Measurements from ENCODE around the gene ARL3.

Gene ARL3

GRCh38 chr10:102634686-102635085 is 79.5 kb downstream of the ARL3 start:
- DNase-seq (ENCODE audit: low read depth), result no peak

- no peak for DNase-seq (ENCODE audit: low read depth)
These were observed 80.3 kb downstream of the ARL3 start for GRCh38 chr10:102633848-102634247.

GRCh38 chr10:102633287-102633686 is 80.9 kb downstream of the ARL3 start:
- no peak for DNase-seq (ENCODE audit: low read depth)

- no peak for DNase-seq (ENCODE audit: low read depth)
These were observed 81.6 kb downstream of the ARL3 start for GRCh38 chr10:102632394-102633111.

GRCh38 chr10:102631525-102632393 is 82.4 kb downstream of the ARL3 start:
- DNase-seq (ENCODE audit: low read depth), result no peak

- DNase-seq (ENCODE audit: low read depth), result no peak
These were observed 83.5 kb downstream of the ARL3 start for GRCh38 chr10:102630663-102631062.

- peak; percentile 74 for DNase-seq (ENCODE audit: low read depth)
These were observed 84.3 kb downstream of the ARL3 start for GRCh38 chr10:102629661-102630614.

- DNase-seq (ENCODE audit: low read depth), result no peak
These were observed 85.7 kb downstream of the ARL3 start for GRCh38 chr10:102628451-102628911.

- DNase-seq (ENCODE audit: low read depth), result no peak
These were observed 86.4 kb downstream of the ARL3 start for GRCh38 chr10:102627736-102628293.

- no peak for DNase-seq (ENCODE audit: low read depth)
These were observed 86.9 kb downstream of the ARL3 start for GRCh38 chr10:102627291-102627735.

GRCh38 chr10:102626026-102626685 is 88.0 kb downstream of the ARL3 start:
- DNase-seq (ENCODE audit: low read depth), result no peak

- DNase-seq (ENCODE audit: low read depth), result no peak
These were observed 89.2 kb downstream of the ARL3 start for GRCh38 chr10:102624751-102625645.

GRCh38 chr10:102624094-102624493 is 90.1 kb downstream of the ARL3 start:
- DNase-seq (ENCODE audit: low read depth), result no peak
